HG03060 (cell line): ENCODE data around the gene HMGB2.

Experiments
- ATAC-seq: cut with Tn5 transposase; IDR thresholded peaks from one replicate; pipeline ENCODE4 v1.9.1; 2021; ENCODE audit warnings: low read depth, moderate number of reproducible peaks; ENCODE audit not compliant: unreplicated experiment

Gene HMGB2

DNA sequence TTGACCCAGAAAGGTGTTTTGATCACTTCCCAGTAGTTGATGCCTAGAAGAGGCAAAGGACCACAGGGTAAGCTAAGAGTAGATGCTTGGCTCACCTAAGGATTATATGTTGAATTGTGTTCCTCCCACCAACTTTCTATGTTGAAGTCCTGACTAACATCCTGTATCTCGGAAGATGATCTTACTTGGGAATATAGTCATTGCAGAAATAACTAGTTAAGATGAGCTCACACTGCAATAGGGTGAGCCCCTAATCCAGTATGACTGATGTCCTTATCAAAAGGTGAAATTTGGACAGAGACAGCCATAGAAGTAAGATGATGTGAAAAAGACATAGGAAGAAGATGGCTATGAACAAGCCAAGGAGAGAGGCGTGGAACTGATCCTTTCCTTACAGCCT lies 3.3 kb upstream of the HMGB2 start:
- no peak for ATAC-seq

- peak; percentile 21 for ATAC-seq
These were observed 964 bp upstream of the HMGB2 start for GRCh38 chr4:173334891-173335752.

- no peak for ATAC-seq
These were observed 487 bp downstream of the HMGB2 start for GRCh38 chr4:173333658-173334084.

DNA sequence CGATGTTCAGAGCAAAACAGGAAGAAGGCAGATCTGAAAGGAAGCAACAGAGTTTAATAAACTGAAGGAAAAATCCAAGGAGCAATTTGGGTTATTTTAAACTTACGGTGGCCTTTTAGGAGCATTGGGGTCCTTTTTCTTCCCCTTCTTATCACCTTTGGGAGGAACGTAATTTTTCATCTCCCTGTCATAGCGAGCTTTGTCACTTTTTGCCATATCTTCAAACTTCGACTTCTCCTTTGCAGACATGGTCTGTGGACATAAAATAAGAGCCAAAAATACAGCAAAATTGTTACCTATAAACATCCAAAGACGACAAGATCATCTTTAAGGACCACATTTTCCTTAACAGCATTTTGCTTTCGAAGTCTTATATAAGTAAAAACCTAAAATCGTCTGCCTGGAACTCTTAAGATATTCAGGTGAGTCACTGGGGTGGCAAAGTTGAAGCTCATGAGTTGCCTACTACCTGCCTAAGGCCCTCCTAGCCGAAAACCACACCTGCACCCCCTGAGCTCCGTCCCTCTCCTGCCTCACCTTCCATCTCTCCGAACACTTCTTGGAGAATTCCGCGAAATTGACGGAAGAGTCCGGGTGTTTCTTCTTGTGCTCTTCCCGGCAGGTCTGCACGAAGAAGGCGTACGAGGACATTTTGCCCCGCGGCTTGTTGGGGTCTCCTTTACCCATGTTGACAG lies 1.0 kb downstream of the HMGB2 start:
- ATAC-seq = no peak

- ATAC-seq = no peak
These were observed 2.1 kb downstream of the HMGB2 start for GRCh38 chr4:173332021-173332487.

DNA sequence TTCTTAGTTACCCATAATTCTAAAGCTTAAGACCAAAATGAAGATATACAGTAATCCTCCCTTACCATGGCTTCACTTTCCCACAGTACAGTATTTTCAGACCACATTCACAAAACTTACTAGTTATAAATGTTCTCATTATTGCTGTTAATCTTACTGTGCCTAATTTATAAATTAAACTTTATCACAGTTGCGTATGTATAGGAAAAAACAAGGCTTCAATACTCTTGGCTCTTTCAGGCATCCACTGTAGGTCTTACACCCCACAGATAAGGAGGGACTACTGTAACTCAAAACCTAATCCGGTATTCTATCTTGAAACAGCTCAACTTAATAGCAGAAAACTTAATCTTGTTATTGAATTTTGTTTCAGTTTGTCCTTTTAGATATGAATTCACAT lies 3.6 kb downstream of the HMGB2 start:
- no peak for ATAC-seq

- ATAC-seq = no peak
These were observed 5.8 kb downstream of the HMGB2 start for GRCh38 chr4:173328236-173328901.

- no peak for ATAC-seq
These were observed 9.0 kb downstream of the HMGB2 start for GRCh38 chr4:173325007-173325736.

DNA sequence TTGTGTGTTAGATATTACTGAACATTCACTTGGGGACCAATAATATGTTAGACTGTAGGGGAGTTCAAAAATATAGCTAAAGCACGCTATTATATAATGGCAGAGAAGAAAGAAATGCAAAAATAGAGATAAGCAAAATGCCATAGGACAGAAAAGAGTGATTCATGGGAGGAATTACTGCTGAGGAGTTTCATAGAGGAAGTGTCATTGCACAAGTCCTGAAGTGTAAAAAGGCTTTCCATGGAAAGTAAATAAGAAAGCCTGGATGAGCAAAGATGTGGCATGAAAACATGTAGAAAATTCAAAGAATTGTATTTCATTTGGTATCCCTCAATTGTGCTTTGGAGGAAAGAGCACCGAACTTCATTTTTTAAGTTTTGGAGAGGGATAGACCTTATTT lies 14.5 kb downstream of the HMGB2 start:
- ATAC-seq = no peak

DNA sequence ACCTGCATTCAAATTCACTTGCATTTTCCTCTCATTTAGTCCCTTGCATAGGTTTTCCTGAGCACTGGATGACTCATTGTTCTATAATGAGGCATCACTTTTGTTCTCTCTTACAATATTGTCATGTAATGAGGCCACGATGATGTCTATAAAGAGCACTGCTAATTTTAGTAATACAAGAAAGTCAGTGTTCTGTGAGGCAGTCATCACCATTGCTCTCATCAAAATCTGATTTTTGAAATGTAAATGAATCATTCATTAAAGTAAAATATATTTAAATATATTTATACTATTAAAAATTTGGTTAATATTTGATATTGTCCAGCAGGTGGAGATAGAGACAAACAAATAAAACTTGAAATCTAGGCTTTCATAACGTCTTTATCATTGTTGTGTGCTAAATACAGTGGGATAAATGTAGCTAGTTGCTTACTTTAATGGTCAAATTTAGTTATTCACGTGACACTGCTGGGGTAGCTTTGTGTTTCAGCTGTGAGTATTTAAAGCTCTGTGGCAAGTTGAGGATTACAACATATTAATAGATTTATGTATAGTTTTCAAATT lies 15.4 kb downstream of the HMGB2 start:
- ATAC-seq = no peak

GRCh38 chr4:173318240-173318639 lies 15.9 kb downstream of the HMGB2 start:
- no peak for ATAC-seq

- ATAC-seq = no peak
These were observed 17.2 kb downstream of the HMGB2 start for GRCh38 chr4:173317004-173317403.

DNA sequence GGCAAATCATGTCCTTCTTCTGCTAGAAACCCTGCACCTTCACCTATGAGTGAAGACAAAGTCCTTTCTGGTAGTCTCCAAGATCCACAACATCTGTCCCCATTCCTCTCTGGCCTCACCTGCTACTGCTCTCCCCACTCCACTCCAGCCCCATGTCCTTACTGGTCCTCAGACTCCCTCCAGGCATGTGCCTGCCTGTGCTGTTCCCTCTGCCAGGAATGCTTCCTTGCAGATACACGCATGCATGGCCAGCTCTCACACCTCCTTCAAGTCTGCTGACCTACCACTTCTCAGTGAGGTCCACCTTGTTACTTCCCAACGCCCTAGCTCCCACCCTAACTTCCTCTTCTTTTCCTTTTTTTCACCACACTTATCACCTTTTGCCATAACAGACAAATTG lies 18.1 kb downstream of the HMGB2 start:
- ATAC-seq = no peak

DNA sequence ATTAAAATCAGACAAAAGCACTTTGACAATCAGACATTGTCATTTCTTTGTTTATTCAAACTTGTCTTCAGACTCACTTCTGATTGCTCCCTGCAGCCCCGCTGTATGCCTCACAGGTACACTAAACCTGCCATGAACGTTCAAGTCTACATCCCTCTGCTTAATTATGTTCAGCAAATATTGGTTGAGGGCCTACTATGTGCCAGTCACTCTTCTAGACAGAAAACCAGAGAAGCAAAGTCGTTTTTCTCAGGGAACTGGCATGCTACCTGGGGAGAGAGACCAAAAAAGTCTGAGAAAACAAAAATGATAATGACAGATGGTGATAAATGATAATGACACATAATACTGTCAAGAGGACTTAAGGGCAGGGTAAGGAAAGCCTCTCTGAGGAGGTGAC lies 19.4 kb downstream of the HMGB2 start:
- ATAC-seq = no peak

- ATAC-seq = no peak
These were observed 22.8 kb downstream of the HMGB2 start for GRCh38 chr4:173311368-173311767.

DNA sequence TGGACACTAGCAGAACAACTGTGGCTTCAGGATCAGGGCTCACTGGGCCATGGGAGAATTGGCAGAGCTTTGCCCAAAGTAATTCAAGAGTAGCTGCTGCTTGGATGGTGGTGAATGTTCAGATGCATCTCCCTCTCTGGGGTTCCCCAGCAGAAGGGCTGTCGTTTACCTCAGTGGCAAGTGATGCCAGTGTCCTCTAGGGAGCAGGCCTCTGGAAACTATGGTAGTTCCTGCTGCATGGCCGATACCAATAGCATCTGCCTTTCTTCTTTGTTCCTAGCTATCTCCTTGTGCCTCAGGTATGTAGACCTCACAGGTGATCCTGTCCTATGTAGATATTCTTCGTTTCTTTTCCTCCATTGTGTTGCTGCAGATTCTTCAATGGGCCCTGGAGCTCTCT lies 26.4 kb downstream of the HMGB2 start:
- no peak for ATAC-seq

GRCh38 chr4:173301518-173302201 lies 32.5 kb downstream of the HMGB2 start:
- no peak for ATAC-seq

GRCh38 chr4:173294444-173294843 lies 39.7 kb downstream of the HMGB2 start:
- no peak for ATAC-seq

- no peak for ATAC-seq
These were observed 40.5 kb downstream of the HMGB2 start for GRCh38 chr4:173293663-173294062.

GRCh38 chr4:173291899-173292298 lies 42.3 kb downstream of the HMGB2 start:
- ATAC-seq = no peak
